ENCODE data around the gene GRIA1.

GRIA1 gene

DNA sequence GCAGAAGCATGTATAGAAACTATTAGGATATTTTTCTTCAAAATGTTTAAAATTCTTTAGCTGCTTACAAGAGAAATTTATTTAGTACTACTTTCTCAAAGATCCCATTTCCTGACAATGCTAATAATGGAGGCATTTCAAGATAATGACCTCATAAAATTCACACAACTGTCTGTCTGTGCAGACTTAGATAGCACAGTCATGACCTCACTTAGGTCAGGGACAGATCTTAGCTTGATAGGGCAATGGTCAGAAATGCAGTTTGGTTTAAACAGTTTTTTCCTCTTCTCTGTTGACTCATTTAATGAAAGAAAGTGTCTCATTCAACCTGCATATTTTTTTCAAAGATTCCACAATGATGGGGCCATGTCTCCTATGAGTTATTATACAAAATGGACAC, 128.4 kb downstream of the GRIA1 start:
- no peak overlapping the region for H3K4me2 ChIP-seq (ENCODE audit: low read depth, low read length, poor library complexity, severe bottlenecking)
- peaks cover 18% of the 10 kb centered on the region for H3K4me1 ChIP-seq (ENCODE audit: insufficient read depth, low read length, poor library complexity, severe bottlenecking)
- no peaks in the 10 kb centered on the region for H3F3A ChIP-seq (ENCODE audit: low read depth)
- no peaks in the 10 kb centered on the region for H3K9me2 ChIP-seq (replicated peaks; ENCODE audit: low read depth, low read length)
- H4K20me1 ChIP-seq (ENCODE audit: insufficient read depth, low read length, poor library complexity, severe bottlenecking), result no peaks in the 10 kb centered on the region
- no peak overlapping the region for H3K4me3 ChIP-seq (ENCODE audit: low read length, poor library complexity, severe bottlenecking)
- no peaks in the 10 kb centered on the region for H3K27me3 ChIP-seq (ENCODE audit: insufficient read depth, low read length, poor library complexity, severe bottlenecking)
- H3K79me2 ChIP-seq (ENCODE audit: insufficient read depth, low read length), result no peaks in the 10 kb centered on the region
- TF ChIP-seq, protein P1, sequence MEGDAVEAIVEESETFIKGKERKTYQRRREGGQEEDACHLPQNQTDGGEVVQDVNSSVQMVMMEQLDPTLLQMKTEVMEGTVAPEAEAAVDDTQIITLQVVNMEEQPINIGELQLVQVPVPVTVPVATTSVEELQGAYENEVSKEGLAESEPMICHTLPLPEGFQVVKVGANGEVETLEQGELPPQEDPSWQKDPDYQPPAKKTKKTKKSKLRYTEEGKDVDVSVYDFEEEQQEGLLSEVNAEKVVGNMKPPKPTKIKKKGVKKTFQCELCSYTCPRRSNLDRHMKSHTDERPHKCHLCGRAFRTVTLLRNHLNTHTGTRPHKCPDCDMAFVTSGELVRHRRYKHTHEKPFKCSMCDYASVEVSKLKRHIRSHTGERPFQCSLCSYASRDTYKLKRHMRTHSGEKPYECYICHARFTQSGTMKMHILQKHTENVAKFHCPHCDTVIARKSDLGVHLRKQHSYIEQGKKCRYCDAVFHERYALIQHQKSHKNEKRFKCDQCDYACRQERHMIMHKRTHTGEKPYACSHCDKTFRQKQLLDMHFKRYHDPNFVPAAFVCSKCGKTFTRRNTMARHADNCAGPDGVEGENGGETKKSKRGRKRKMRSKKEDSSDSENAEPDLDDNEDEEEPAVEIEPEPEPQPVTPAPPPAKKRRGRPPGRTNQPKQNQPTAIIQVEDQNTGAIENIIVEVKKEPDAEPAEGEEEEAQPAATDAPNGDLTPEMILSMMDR (conservative IDR thresholded peaks at IDR 0.05; ENCODE audit: low read length), result no peak
- TF ChIP-seq EZH2phosphoT487 (IDR thresholded peaks at IDR 0.05; ENCODE audit: borderline replicate concordance), result no peak
- H2AFZ ChIP-seq (ENCODE audit: low read length), result no peak overlapping the region
- H3K9me3 ChIP-seq (ENCODE audit: insufficient read depth, low read depth, low read length), result no peaks in the 10 kb centered on the region
- H3K9ac ChIP-seq (ENCODE audit: low read depth, low read length, poor library complexity, severe bottlenecking), result no peak overlapping the region
- no peaks in the 10 kb centered on the region for H3K36me3 ChIP-seq (ENCODE audit: insufficient read depth, low read length)

DNA sequence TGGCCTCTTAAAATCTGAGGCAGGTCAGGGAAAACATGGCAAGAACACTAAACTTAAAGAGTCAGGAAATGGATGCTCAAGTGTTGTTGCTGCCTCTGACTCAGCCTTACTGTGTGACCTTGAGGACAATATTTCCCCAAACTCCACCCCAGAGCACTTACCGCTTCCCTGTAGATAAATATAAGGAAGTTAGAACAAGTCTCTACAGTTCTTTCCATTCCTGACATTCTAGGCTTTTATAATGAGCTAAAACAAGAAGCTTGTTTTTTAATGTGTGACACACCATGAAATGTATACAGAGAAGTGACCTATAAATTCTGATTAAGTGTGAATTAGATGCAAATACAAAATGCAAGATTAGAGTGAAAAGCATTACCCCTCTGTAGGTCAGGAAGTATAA, 129.3 kb downstream of the GRIA1 start:
- Histone ChIP-seq H3K9me2 (replicated peaks; ENCODE audit: low read depth, low read length) (no peaks in the 10 kb centered on the region), H3K4me3 (ENCODE audit: low read length, poor library complexity, severe bottlenecking) (no peak overlapping the region), H3K9ac (ENCODE audit: low read depth, low read length, poor library complexity, severe bottlenecking) (no peak overlapping the region), H3F3A (ENCODE audit: low read depth) (no peaks in the 10 kb centered on the region), H2AFZ (ENCODE audit: low read length) (no peak overlapping the region), H3K36me3 (ENCODE audit: insufficient read depth, low read length) (no peaks in the 10 kb centered on the region), H3K27me3 (ENCODE audit: insufficient read depth, low read length, poor library complexity, severe bottlenecking) (no peaks in the 10 kb centered on the region), H3K79me2 (ENCODE audit: insufficient read depth, low read length) (no peaks in the 10 kb centered on the region), H3K4me1 (ENCODE audit: insufficient read depth, low read length, poor library complexity, severe bottlenecking) (peaks cover 18% of the 10 kb centered on the region), H4K20me1 (ENCODE audit: insufficient read depth, low read length, poor library complexity, severe bottlenecking) (no peaks in the 10 kb centered on the region), H3K9me3 (ENCODE audit: insufficient read depth, low read depth, low read length) (no peaks in the 10 kb centered on the region), H3K4me2 (ENCODE audit: low read depth, low read length, poor library complexity, severe bottlenecking) (no peak overlapping the region)
- TF ChIP-seq, protein P1 (conservative IDR thresholded peaks at IDR 0.05; ENCODE audit: low read length), result no peak
- no peak for TF ChIP-seq EZH2phosphoT487 (IDR thresholded peaks at IDR 0.05; ENCODE audit: borderline replicate concordance)

DNA sequence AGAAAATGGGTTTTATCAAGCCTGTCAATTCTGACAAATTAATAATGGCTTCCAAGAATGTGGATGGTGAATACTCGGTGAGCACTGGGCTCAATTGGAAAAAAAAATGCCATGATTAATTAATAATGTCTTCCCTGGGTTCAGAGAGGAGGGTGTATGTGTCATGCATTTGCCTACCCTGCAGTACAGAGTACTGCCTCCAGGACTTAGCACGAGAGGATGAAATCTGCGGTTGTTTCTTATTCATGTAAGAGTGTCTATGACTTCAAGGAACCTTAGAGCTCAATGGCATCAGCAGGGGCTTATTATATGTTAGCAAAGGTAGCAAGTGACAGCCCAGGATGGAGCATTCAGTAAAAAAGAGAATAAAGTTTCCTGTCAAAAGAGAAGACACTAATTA, 132.7 kb downstream of the GRIA1 start:
- Histone ChIP-seq H3K4me2 (ENCODE audit: low read depth, low read length, poor library complexity, severe bottlenecking) (no peak overlapping the region), H3K9me2 (replicated peaks; ENCODE audit: low read depth, low read length) (no peaks in the 10 kb centered on the region), H3K27me3 (ENCODE audit: insufficient read depth, low read length, poor library complexity, severe bottlenecking) (no peaks in the 10 kb centered on the region), H3K4me1 (ENCODE audit: insufficient read depth, low read length, poor library complexity, severe bottlenecking) (peaks cover 18% of the 10 kb centered on the region), H3F3A (ENCODE audit: low read depth) (no peaks in the 10 kb centered on the region), H2AFZ (ENCODE audit: low read length) (no peak overlapping the region), H3K9ac (ENCODE audit: low read depth, low read length, poor library complexity, severe bottlenecking) (no peak overlapping the region), H3K9me3 (ENCODE audit: insufficient read depth, low read depth, low read length) (no peaks in the 10 kb centered on the region), H3K4me3 (ENCODE audit: low read length, poor library complexity, severe bottlenecking) (no peak overlapping the region), H3K36me3 (ENCODE audit: insufficient read depth, low read length) (no peaks in the 10 kb centered on the region), H3K79me2 (ENCODE audit: insufficient read depth, low read length) (no peaks in the 10 kb centered on the region), H4K20me1 (ENCODE audit: insufficient read depth, low read length, poor library complexity, severe bottlenecking) (no peaks in the 10 kb centered on the region)
- TF ChIP-seq, protein P1 (conservative IDR thresholded peaks at IDR 0.05; ENCODE audit: low read length), result no peak
- TF ChIP-seq EZH2phosphoT487 (IDR thresholded peaks at IDR 0.05; ENCODE audit: borderline replicate concordance), result no peak

All from Loucy (cell line).